ENCODE measurements around the gene PNRC2. TPM values are rescaled to one million over a fixed set of nuclear protein-coding genes. Genes with fewer than 3 reads are reported as not detected.

The PNRC2 gene
- total RNA-seq, 3 donors from 2014 or later: 116 to 137 (median 121) TPM

DNA sequence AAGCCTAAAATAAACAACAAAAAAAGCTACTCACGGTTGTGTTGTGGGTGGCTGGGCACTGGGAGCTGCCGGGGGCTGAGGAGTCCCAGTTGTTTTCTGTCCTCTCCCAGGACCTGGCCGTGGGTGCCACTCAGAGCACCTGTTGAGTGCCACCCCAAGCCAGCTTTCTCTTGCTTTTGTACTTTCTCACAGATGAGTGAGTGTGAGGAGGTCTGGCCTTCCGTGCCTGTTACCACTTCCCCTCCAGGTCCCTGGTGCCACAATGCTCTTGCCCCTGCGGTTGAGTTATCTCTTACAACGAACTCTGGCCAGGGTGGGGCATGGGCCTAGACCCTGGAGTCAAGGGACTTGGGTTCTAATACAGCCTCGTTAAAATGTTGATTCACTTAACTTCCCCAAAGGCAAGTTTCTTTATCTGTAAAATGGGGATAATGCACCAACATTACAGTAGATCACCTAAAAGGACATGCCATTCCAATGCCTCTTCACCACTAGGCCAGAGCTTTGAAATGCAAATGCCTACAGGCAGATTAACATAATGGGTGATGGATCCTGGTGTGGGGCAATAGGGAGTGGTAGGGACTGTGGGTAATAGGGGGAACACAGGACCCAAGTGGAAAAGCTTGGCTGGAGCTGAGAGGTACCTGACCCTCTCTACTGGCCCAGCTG, 46.3 kb upstream of the PNRC2 start, which contains the start of gene CNR2:
Gene CNR2 (minus strand): TSS at position 151 of the 669 bp plus-strand sequence. CDS start 37,745 bp downstream, outside the sequence.
- Histone ChIP-seq H3K4me1 (ENCODE audit: low read depth) (peaks cover 4% of the 10 kb centered on the region), H3K9me3 (no peaks in the 10 kb centered on the region), H3K36me3 (ENCODE audit: low read depth) (no peaks in the 10 kb centered on the region), H3K4me3 (no peak within 1 kb of the TSS)
- TF ChIP-seq, protein P1, sequence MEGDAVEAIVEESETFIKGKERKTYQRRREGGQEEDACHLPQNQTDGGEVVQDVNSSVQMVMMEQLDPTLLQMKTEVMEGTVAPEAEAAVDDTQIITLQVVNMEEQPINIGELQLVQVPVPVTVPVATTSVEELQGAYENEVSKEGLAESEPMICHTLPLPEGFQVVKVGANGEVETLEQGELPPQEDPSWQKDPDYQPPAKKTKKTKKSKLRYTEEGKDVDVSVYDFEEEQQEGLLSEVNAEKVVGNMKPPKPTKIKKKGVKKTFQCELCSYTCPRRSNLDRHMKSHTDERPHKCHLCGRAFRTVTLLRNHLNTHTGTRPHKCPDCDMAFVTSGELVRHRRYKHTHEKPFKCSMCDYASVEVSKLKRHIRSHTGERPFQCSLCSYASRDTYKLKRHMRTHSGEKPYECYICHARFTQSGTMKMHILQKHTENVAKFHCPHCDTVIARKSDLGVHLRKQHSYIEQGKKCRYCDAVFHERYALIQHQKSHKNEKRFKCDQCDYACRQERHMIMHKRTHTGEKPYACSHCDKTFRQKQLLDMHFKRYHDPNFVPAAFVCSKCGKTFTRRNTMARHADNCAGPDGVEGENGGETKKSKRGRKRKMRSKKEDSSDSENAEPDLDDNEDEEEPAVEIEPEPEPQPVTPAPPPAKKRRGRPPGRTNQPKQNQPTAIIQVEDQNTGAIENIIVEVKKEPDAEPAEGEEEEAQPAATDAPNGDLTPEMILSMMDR (IDR thresholded peaks at IDR 0.05): no peak
- ATAC-seq: peak; percentile 39
- intact Hi-C loops (cut with DNase I, micrococcal nuclease): loop anchor here in 1 of 2 donors (10.0 kb wide), 1 partner anchor 139 kb away; the partner anchor contains the start of gene PITHD1
- DNase-seq: peak in 1 of 3 donors; percentile 64

DNA sequence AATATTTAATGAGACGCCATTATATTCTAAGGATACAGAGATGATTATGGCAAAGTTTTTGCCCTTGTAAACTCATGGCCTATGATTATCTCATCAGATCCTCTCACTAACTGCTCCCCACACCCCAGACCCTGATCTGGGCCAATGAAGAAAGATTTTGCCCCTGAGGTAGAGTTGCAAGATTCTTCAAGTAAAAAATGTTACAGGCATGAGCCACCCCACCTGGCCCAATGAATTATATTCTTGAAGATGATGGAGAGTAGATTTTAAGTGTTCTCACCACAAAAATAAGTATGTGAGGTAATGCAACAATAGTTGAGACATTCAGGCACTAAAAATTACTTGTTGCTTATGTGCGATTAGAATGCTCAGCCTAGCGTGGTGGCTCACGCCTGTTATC, 44.7 kb upstream of the PNRC2 start:
- ATAC-seq (no peak), DNase-seq (no peak)
- no peak overlapping the region for H3K4me3 ChIP-seq
- H3K4me1 ChIP-seq (ENCODE audit: low read depth): peaks cover 9% of the 10 kb centered on the region
- intact Hi-C loops (cut with DNase I, micrococcal nuclease): loop anchor here (5.0 to 10.0 kb wide), 2 partner anchors 140 to 143 kb away; partner anchors contain the start of gene PITHD1 (in 1 of the 2)
- H3K9me3 ChIP-seq: no peaks in the 10 kb centered on the region
- TF ChIP-seq, protein P1 (IDR thresholded peaks at IDR 0.05): no peak
- no peaks in the 10 kb centered on the region for H3K36me3 ChIP-seq (ENCODE audit: low read depth)

DNA sequence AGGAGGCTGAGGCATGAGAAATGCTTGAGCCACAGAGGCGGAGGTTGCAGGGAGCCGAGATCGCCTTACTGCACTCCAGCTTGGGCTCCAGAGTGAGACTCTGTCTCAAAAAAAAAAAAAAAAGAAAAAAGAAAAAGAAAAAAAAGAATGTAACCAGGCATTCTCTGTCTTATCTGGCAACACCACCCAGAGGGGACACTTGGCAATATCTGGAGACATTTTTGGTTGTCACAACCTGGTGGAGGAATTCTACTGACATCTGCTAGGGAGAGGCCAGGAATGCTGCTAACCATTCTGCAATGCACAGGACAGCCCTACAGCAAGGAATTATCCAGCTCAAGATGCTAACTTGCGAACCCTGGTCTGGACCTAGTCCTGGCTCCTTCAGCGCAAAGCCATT, 44.2 kb upstream of the PNRC2 start:
- Histone ChIP-seq H3K4me1 (ENCODE audit: low read depth) (peaks cover 15% of the 10 kb centered on the region), H3K9me3 (no peaks in the 10 kb centered on the region), H3K36me3 (ENCODE audit: low read depth) (no peaks in the 10 kb centered on the region), H3K4me3 (no peak overlapping the region)
- ATAC-seq: no peak
- intact Hi-C loops (cut with DNase I, micrococcal nuclease): loop anchor here (5.0 to 10.0 kb wide), 2 partner anchors 141 to 143 kb away; partner anchors contain the start of gene PITHD1 (in 1 of the 2)
- no peak for DNase-seq
- TF ChIP-seq, protein P1 (IDR thresholded peaks at IDR 0.05): no peak

DNA sequence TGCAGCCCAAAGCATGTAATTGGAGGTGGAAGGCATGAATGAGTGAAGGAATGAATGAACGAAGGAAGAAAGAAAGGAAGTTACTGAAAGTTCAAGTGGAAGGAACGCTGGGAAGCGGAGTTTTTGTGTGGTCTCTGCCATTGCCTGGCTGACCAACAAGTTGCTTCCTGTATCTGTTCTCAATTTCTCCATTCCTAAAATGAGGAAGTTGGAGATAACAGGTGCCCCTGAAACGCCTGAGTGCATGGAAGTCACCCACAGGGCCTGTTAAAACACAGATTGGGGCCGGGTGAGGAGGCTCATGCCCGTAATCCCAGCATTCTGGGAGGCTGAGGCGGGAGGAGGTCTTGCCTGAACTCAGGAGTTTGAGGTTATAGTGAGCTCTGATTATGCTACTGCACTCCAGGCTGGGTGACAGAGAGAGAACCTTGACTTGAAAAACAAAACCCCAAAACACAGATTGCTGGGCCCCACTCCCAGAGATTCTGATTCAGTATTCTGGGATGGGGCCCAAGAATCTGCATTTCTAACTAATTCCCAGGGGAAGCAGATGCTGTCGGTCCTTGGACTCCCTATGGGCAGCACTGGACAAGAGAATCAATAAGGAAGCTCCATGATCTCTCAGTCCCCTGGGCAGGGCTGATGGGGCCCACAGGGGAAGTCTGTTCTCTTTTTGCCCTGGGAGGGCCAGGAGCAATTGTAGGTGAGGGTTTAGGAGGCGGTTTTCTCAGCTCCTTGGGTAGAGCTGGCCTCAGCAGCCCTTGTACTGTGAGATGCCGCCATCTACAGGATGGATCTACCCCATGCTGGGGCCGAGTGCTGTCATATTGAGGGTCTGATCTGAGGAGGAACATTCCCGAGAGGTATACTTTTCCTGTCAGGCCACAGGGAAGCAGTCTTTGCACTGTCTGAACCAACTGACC, 43.2 kb upstream of the PNRC2 start:
- peak; percentile 75 to 85 (median 81) for DNase-seq
- TF ChIP-seq, protein P1 (IDR thresholded peaks at IDR 0.05): peak; percentile 34
- ATAC-seq: peak; percentile 85
- Histone ChIP-seq H3K9me3 (no peaks in the 10 kb centered on the region), H3K4me1 (ENCODE audit: low read depth) (peaks cover 22% of the 10 kb centered on the region), H3K36me3 (ENCODE audit: low read depth) (no peaks in the 10 kb centered on the region), H3K4me3 (no peak overlapping the region)
- intact Hi-C loops (cut with DNase I, micrococcal nuclease): loop anchor here (5.0 to 10.0 kb wide), 2 partner anchors 142 to 144 kb away; partner anchors contain the start of gene PITHD1 (in 1 of the 2)

DNA sequence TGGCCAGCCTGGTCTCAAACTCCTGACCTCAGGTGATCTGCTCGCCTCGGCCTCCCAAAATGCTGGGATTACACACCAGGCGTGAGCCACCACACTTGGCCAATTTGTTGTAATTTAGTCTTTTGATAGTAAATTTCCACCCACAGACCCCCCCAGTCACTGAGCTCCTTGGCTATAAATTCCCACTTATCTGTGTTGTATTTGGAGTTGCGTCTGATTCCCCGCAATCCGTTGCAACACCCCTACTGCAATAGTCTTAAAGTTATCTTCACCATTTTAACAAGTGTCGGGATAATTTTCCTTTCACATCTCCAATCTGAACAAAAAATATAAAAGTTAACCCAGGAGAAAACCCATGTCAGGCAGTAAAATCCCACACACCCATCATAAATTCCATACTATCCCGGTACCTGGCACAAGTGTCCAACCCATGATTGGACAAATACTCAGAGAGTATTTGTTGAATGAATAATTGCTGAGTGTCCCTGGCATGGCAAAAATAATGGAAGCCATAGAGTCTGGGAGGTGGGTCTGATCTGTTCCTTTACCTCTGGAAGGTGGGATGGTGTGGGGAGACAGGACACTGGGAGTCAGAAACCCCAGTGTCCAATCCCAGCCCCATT, 37.2 kb upstream of the PNRC2 start:
- TF ChIP-seq, protein P1 (IDR thresholded peaks at IDR 0.05): no peak
- intact Hi-C loops (cut with DNase I, micrococcal nuclease): no loop called here
- Histone ChIP-seq H3K36me3 (ENCODE audit: low read depth) (no peaks in the 10 kb centered on the region), H3K4me3 (no peak overlapping the region), H3K4me1 (ENCODE audit: low read depth) (peaks cover 25% of the 10 kb centered on the region), H3K9me3 (no peaks in the 10 kb centered on the region)
- DNase-seq: no peak
- peak; percentile 40 for ATAC-seq

All from mucosa of descending colon (tissue), 3 donors.